ENCODE data around the gene OR5J2.

- TF ChIP-seq POLR2AphosphoS5 (IDR thresholded peaks at IDR 0.05; ENCODE audit: low read depth, low read length) (no peak), POLR2A (IDR thresholded peaks at IDR 0.05; ENCODE audit: low read depth, low read length) (no peak), TAF1 (IDR thresholded peaks at IDR 0.05; ENCODE audit: borderline replicate concordance, low read depth, low read length) (no peak)
Observed at GRCh38 chr11:56196705-56197104, 20.3 kb downstream of the OR5J2 start.

Data from GM12892 (cell line).